HepG2 (cell line): Measurements from ENCODE around the gene ANKRD40. TPM values are rescaled to one million over a fixed set of nuclear protein-coding genes. Genes with fewer than 3 reads are reported as not detected.

Experiments
- ATM ChIP-seq: fragments of 450-650 bp; IDR thresholded peaks from 2 replicates; pipeline ENCODE4 v1.7.1; 2017; ENCODE audit warnings: mild to moderate bottlenecking, borderline replicate concordance
- FOXK1 ChIP-seq: sonication (generic); formaldehyde crosslinking; IDR thresholded peaks from 2 replicates; pipeline ENCODE4 v1.4.0; 2020; ENCODE audit warnings: low read depth, missing genetic modification reagents, borderline replicate concordance
- GFI1 ChIP-seq: sonication (generic); formaldehyde crosslinking; IDR thresholded peaks from 2 replicates; pipeline ENCODE4 v1.5.0; 2020; ENCODE audit warnings: missing genetic modification reagents, mild to moderate bottlenecking, borderline replicate concordance
- GLI4 ChIP-seq: sonication (generic); formaldehyde crosslinking; IDR thresholded peaks from 2 replicates; pipeline ENCODE4 v1.5.1; 2020; ENCODE audit warnings: missing genetic modification reagents, mild to moderate bottlenecking, moderate library complexity, borderline replicate concordance
- HNF4A ChIP-seq: sonication (generic); formaldehyde crosslinking; IDR thresholded peaks from 2 replicates; pipeline ENCODE4 v1.4.0; 2020; ENCODE audit warnings: missing genetic modification reagents
- NCOR1 ChIP-seq: fragments of 200-600 bp; sonication (generic); IDR thresholded peaks from 2 replicates; pipeline ENCODE4 v1.7.0; 2017; ENCODE audit warnings: antibody characterized with exemption, low read length, borderline replicate concordance
- NFIB ChIP-seq: sonication (generic); formaldehyde crosslinking; IDR thresholded peaks from 2 replicates; pipeline ENCODE4 v1.9.0; 2021; ENCODE audit warnings: missing genetic modification reagents, mild to moderate bottlenecking, borderline replicate concordance
- NR1H2 ChIP-seq: sonication (generic); formaldehyde crosslinking; IDR thresholded peaks from 2 replicates; pipeline ENCODE4 v1.8.1; 2022; ENCODE audit warnings: low read depth, missing genetic modification reagents, borderline replicate concordance
- POLR2A ChIP-seq, 2 experiments: IDR thresholded peaks; 2 replicates each; pipeline ENCODE4 v1.6.1; 2011; ENCODE audit warnings: low read depth in 2 of 2, low read length in 2 of 2, mild to moderate bottlenecking in 1 of 2, moderate library complexity in 1 of 2; ENCODE audit not compliant: insufficient read depth in 1 of 2
- SMC3 ChIP-seq: IDR thresholded peaks from 2 replicates; pipeline ENCODE4 v1.6.1; 2011; ENCODE audit warnings: low read length, improper control_type of control experiment
- YEATS2 ChIP-seq: sonication (generic); formaldehyde crosslinking; IDR thresholded peaks from 2 replicates; pipeline ENCODE4 v1.4.0; 2020; ENCODE audit warnings: missing genetic modification reagents, borderline replicate concordance
- ZNF317 ChIP-seq: sonication (generic); formaldehyde crosslinking; IDR thresholded peaks from 2 replicates; pipeline ENCODE4 v1.5.0; 2020; ENCODE audit warnings: mild to moderate bottlenecking, missing genetic modification reagents
- ZNF775 ChIP-seq: sonication (generic); formaldehyde crosslinking; IDR thresholded peaks from 2 replicates; pipeline ENCODE4 v1.4.0; 2020; ENCODE audit warnings: missing genetic modification reagents, mild to moderate bottlenecking, moderate library complexity, borderline replicate concordance
- polyA plus RNA-seq, 8 experiments: library from polyadenylated mRNA; depleted of rRNA in 3 of 8; stranded (reverse) in 7 of 8; unstranded in 1 of 8; fragments of >200 nt; fragmentation: Illumina TruSeq in 4 of 8; extraction: Trizol in 4 of 8; gene quantifications; 2 replicates each; pipeline versions ENCODE4 v1.2.1 to v1.2.3, GENCODE V29; 2011 to 2016; ENCODE audit warnings: low read depth in 4 of 8, missing spikeins in 1 of 8, mixed read lengths in 1 of 8; ENCODE audit not compliant: insufficient read depth in 1 of 8
- total RNA-seq, 5 experiments: library from RNA; depleted of rRNA; stranded (reverse); fragments of >200 nt; fragmentation: Illumina TruSeq; extraction: Trizol; gene quantifications; 2 replicates each; pipeline ENCODE4 v1.2.3, GENCODE V29; 2016; ENCODE audit warnings: low read depth in 1 of 5
- TF ChIP-seq, protein P1 (sequence below): sonication (generic); formaldehyde crosslinking; IDR thresholded peaks from 2 replicates; pipeline ENCODE4 v1.8.1; 2023; ENCODE audit warnings: mild to moderate bottlenecking, inconsistent platforms, moderate library complexity, missing genetic modification reagents, borderline replicate concordance
- TF ChIP-seq, protein P2 (sequence below): sonication (generic); formaldehyde crosslinking; IDR thresholded peaks from 2 replicates; pipeline ENCODE4 v1.4.0; 2020; ENCODE audit warnings: missing genetic modification reagents, borderline replicate concordance
- TF ChIP-seq, protein P3 (sequence below): sonication (generic); formaldehyde crosslinking; IDR thresholded peaks from 2 replicates; pipeline ENCODE4 v1.4.0; 2020; ENCODE audit warnings: mild to moderate bottlenecking, missing genetic modification reagents

Gene ANKRD40
- total and polyA plus RNA-seq, 2 of the 13 experiments (the other 11 are each of a cell fraction or from before 2014, with no cell fraction given), result 35.0 to 46.4 TPM

DNA sequence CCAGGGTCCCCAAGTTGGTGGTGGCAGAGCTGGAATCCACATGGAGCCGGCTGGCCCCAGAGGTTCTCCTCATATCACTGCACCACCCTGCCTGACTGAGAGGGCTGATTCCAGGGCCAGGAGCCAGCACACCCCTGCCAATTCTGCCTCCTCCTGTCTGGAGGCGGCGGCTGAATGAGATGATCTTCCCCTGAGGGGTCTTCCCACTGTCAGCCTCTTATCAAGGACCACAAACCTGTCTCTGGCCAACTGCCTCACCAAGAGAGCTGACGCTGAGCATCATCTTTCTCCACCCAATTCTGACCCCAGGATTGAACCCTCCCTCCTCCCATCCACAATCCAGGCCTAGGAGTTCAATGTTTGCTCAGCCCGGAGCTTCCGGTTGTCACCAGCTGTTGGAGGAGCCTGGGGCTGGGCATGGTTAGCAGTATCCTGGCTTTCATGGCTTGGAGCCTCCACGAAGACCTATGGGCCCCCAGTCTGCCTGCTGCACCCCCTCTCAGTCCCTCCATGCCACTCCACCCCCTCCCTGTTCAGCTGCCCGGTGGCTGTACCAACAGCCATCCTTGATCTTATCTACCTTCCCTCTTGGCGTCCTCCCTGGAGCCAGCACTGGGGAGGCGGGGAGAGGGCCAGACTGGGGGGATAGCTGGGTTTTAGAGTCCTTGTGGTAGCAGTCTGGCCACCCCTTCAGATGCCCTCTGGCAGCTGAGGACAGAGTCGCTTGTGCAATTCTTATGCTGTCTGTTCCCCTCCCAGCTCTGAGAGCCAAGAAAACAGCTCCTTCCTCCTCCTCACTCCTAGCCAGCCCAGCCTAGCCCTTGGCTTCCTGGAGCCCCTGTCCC is 47.5 kb downstream of the ANKRD40 start (continued):
- 0 out of 2 replicates have a peak, but pooled peaks have one; percentile 11 for TF ChIP-seq SMC3
- 0 out of 2 replicates have a peak, but pooled peaks have one; percentile 41 for TF ChIP-seq GFI1
- TF ChIP-seq, protein P1, sequence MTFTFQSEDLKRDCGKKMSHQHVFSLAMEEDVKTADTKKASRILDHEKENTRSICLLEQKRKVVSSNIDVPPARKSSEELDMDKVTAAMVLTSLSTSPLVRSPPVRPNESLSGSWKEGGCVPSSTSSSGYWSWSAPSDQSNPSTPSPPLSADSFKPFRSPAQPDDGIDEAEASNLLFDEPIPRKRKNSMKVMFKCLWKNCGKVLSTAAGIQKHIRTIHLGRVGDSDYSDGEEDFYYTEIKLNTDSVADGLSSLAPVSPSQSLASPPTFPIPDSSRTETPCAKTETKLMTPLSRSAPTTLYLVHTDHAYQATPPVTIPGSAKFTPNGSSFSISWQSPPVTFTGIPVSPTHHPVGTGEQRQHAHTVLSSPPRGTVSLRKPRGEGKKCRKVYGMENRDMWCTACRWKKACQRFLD (CRISPR knock-in tag), result no peak
- TF ChIP-seq, protein P2, sequence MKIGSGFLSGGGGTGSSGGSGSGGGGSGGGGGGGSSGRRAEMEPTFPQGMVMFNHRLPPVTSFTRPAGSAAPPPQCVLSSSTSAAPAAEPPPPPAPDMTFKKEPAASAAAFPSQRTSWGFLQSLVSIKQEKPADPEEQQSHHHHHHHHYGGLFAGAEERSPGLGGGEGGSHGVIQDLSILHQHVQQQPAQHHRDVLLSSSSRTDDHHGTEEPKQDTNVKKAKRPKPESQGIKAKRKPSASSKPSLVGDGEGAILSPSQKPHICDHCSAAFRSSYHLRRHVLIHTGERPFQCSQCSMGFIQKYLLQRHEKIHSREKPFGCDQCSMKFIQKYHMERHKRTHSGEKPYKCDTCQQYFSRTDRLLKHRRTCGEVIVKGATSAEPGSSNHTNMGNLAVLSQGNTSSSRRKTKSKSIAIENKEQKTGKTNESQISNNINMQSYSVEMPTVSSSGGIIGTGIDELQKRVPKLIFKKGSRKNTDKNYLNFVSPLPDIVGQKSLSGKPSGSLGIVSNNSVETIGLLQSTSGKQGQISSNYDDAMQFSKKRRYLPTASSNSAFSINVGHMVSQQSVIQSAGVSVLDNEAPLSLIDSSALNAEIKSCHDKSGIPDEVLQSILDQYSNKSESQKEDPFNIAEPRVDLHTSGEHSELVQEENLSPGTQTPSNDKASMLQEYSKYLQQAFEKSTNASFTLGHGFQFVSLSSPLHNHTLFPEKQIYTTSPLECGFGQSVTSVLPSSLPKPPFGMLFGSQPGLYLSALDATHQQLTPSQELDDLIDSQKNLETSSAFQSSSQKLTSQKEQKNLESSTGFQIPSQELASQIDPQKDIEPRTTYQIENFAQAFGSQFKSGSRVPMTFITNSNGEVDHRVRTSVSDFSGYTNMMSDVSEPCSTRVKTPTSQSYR (CRISPR knock-in tag), result 0 out of 2 replicates have a peak, but pooled peaks have one; percentile 36
- peak; percentile 69 for TF ChIP-seq HNF4A
- TF ChIP-seq ZNF775 (CRISPR knock-in tag), result no peak
- TF ChIP-seq FOXK1 (CRISPR knock-in tag), result 0 out of 2 replicates have a peak, but pooled peaks have one; percentile 23
- TF ChIP-seq, protein P3, sequence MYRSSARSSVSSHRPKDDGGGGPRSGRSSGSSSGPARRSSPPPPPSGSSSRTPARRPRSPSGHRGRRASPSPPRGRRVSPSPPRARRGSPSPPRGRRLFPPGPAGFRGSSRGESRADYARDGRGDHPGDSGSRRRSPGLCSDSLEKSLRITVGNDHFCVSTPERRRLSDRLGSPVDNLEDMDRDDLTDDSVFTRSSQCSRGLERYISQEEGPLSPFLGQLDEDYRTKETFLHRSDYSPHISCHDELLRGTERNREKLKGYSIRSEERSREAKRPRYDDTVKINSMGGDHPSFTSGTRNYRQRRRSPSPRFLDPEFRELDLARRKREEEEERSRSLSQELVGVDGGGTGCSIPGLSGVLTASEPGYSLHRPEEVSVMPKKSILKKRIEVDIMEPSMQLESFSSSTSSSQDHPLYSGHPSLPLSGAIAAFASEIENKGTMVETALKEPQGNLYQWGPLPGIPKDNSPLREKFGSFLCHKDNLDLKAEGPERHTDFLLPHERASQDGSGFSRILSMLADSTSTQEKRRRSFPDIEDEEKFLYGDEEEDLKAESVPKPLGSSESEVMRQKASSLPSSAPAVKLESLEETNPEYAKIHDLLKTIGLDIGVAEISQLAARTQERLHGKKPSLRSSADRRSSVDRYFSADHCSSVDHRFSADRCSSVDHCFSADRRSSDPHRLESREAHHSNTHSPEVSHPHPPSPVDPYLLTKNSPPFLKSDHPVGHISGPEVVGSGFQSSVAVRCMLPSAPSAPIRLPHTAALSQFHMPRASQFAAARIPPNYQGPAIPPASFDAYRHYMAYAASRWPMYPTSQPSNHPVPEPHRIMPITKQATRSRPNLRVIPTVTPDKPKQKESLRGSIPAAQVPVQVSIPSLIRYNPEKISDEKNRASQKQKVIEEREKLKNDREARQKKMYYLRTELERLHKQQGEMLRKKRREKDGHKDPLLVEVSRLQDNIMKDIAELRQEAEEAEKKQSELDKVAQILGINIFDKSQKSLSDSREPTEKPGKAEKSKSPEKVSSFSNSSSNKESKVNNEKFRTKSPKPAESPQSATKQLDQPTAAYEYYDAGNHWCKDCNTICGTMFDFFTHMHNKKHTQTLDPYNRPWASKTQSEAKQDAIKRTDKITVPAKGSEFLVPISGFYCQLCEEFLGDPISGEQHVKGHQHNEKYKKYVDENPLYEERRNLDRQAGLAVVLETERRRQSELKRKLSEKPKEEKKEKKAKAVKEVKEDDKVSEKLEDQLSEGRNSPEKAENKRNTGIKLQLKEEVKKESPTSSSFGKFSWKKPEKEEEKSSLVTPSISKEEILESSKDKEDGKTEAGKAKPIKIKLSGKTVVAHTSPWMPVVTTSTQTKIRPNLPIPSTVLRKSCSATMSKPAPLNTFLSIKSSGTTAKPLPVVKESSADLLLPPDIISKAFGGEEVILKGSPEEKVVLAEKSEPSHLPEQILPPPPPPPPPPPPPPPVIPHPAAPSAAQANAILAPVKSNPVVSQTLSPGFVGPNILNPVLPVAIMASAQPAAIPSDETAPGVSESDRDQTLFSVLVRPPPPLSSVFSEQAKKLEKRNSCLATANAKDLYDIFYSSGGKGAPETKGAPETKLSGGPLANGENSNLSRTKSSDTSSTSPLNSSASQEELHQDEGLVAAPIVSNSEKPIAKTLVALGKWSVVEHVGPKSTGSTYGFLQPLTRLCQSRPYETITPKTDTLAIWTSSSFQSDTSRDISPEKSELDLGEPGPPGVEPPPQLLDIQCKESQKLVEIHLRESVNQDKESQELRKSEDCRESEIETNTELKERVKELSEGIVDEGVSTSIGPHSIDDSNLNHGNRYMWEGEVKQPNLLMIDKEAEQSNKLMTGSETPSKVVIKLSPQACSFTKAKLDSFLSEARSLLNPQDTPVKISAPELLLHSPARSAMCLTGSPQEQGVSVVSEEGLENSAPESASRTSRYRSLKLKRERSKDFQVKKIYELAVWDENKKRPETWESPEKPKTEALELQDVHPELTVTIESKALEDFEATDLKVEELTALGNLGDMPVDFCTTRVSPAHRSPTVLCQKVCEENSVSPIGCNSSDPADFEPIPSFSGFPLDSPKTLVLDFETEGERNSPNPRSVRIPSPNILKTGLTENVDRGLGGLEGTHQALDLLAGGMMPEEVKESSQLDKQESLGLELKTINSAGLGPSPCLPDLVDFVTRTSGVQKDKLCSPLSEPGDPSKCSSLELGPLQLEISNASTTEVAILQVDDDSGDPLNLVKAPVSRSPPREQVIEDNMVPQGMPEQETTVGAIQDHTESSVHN (CRISPR knock-in tag), result 0 out of 2 replicates have a peak, but pooled peaks have one; percentile 15
- TF ChIP-seq NFIB, result no peak
- TF ChIP-seq NR1H2, result no peak
- TF ChIP-seq YEATS2 (CRISPR knock-in tag), result peak; percentile 47; the same call in 1 of the 2 replicates
- TF ChIP-seq NCOR1, result peak; percentile 51; the same call in 1 of the 2 replicates
- no peak for TF ChIP-seq ATM
- peak; percentile 54; the same call in 1 of the 2 replicates for TF ChIP-seq ZNF317 (CRISPR knock-in tag)
- TF ChIP-seq POLR2A (IDR thresholded peaks at IDR 0.05; ENCODE audit: insufficient read depth in 1 of 2, low read depth in 2 of 2, low read length in 2 of 2), result 0 out of 4 replicates have a peak, but pooled peaks of 1 of the 2 experiments have one; percentile 20
- TF ChIP-seq GLI4 (CRISPR knock-in tag), result no peak
